K562 (cell line): ENCODE data around the gene SH3TC1.

Experiments
- DDX20 ChIP-seq: fragments of 450-650 bp; IDR thresholded peaks from 2 replicates; pipeline ENCODE4 v1.6.1; 2016; ENCODE audit warnings: missing genetic modification characterization, low read depth, mild to moderate bottlenecking, missing compliant biosample characterization, moderate library complexity
- GATAD2B ChIP-seq: fragments of 450-650 bp; IDR thresholded peaks from 2 replicates; pipeline ENCODE4 v1.6.1; 2017; ENCODE audit warnings: mild to moderate bottlenecking, borderline replicate concordance
- MAFK ChIP-seq: IDR thresholded peaks from 2 replicates; pipeline ENCODE4 v1.6.1; 2011; ENCODE audit warnings: low read length, improper control_type of control experiment
- RBM17 ChIP-seq: fragments of 200-400 bp; formaldehyde crosslinking; IDR thresholded peaks from 2 replicates; pipeline ENCODE4 v1.6.1; 2017; ENCODE audit warnings: low read depth, mild to moderate bottlenecking, low read length, borderline replicate concordance
- SRSF3 ChIP-seq: fragments of 200-400 bp; formaldehyde crosslinking; IDR thresholded peaks from 2 replicates; pipeline ENCODE4 v1.6.1; 2016; ENCODE audit warnings: mild to moderate bottlenecking, low read length, moderate library complexity; ENCODE audit not compliant: insufficient read depth
- TBL1XR1 ChIP-seq, 2 experiments: IDR thresholded peaks; 2 replicates each; pipeline ENCODE4 v1.6.1; 2012; ENCODE audit warnings: improper control_type of control experiment in 2 of 2, low read length in 2 of 2, mild to moderate bottlenecking in 1 of 2
- ZNF12 ChIP-seq: sonication (generic); formaldehyde crosslinking; IDR thresholded peaks from 2 replicates; pipeline ENCODE4 v1.4.0; 2020; ENCODE audit warnings: mild to moderate bottlenecking, missing genetic modification reagents
- ZNF431 ChIP-seq: sonication (generic); formaldehyde crosslinking; IDR thresholded peaks from 2 replicates; pipeline ENCODE4 v1.8.0; 2022; ENCODE audit warnings: mild to moderate bottlenecking, missing genetic modification reagents
- TF ChIP-seq, protein P1 (sequence below), 3 experiments: IDR thresholded peaks in 2 of 3; conservative IDR thresholded peaks in 1 of 3; 2 replicates each; pipeline ENCODE4 v1.5.1; 2011 to 2012; ENCODE audit warnings: low read length in 3 of 3, mild to moderate bottlenecking in 3 of 3, control low read depth in 2 of 3, improper control_type of control experiment in 1 of 3, inconsistent platforms in 1 of 3, low read depth in 1 of 3, mixed read lengths in 1 of 3, moderate library complexity in 1 of 3; ENCODE audit not compliant: insufficient read depth in 2 of 3
- TF ChIP-seq, protein P2 (sequence below), 2 experiments: fragments of 450-650 bp in 1 of 2; sonication (generic) in 1 of 2; formaldehyde crosslinking in 1 of 2; IDR thresholded peaks in 1 of 2; conservative IDR thresholded peaks in 1 of 2; 2 replicates each; pipeline versions ENCODE4 v1.6.1 to v1.8.1; 2016 to 2023; ENCODE audit warnings: mild to moderate bottlenecking in 2 of 2, moderate library complexity in 2 of 2, inconsistent platforms in 1 of 2, missing genetic modification reagents in 1 of 2
- TF ChIP-seq, protein P3 (sequence below): fragments of 200-800 bp; sonication (Bioruptor generic); IDR thresholded peaks from 2 replicates; pipeline ENCODE4 v1.6.1; 2017; ENCODE audit warnings: missing genetic modification characterization, missing compliant biosample characterization
- TF ChIP-seq, protein P4 (sequence below): fragments of 250-450 bp; sonication (Bioruptor Pico); IDR thresholded peaks from 2 replicates; pipeline ENCODE4 v1.8.0; 2021; ENCODE audit warnings: moderate library complexity, mild to moderate bottlenecking, inconsistent platforms

DNA sequence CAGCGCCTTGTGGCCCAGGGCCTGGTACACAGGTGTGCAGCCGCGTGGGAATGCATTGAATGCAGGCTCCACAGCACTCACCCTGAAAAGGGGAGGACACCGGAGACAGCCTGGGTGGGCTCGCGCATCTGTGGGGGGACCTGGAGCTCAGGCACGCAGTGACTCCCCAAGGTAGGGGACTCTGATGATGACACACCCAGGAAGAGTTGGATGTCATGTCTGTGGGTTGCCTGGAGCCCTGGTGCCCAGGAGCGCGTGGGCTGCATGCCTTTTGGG lies 37.8 kb downstream of the SH3TC1 start:
- TF ChIP-seq, protein P1, sequence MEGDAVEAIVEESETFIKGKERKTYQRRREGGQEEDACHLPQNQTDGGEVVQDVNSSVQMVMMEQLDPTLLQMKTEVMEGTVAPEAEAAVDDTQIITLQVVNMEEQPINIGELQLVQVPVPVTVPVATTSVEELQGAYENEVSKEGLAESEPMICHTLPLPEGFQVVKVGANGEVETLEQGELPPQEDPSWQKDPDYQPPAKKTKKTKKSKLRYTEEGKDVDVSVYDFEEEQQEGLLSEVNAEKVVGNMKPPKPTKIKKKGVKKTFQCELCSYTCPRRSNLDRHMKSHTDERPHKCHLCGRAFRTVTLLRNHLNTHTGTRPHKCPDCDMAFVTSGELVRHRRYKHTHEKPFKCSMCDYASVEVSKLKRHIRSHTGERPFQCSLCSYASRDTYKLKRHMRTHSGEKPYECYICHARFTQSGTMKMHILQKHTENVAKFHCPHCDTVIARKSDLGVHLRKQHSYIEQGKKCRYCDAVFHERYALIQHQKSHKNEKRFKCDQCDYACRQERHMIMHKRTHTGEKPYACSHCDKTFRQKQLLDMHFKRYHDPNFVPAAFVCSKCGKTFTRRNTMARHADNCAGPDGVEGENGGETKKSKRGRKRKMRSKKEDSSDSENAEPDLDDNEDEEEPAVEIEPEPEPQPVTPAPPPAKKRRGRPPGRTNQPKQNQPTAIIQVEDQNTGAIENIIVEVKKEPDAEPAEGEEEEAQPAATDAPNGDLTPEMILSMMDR (IDR thresholded peaks at IDR 0.05 in 2 of 3, conservative IDR thresholded peaks at IDR 0.05 in 1 of 3; ENCODE audit: insufficient read depth in 2 of 3, low read depth in 1 of 3, low read length in 3 of 3), result no peak
- TF ChIP-seq ZNF12 (CRISPR knock-in tag), result no peak
- TF ChIP-seq DDX20, result no peak
- TF ChIP-seq, protein P2, sequence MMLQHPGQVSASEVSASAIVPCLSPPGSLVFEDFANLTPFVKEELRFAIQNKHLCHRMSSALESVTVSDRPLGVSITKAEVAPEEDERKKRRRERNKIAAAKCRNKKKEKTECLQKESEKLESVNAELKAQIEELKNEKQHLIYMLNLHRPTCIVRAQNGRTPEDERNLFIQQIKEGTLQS (IDR thresholded peaks at IDR 0.05), result no peak
- TF ChIP-seq, protein P2 (CRISPR knock-in tag; conservative IDR thresholded peaks at IDR 0.05), result no peak
- TF ChIP-seq, protein P3, sequence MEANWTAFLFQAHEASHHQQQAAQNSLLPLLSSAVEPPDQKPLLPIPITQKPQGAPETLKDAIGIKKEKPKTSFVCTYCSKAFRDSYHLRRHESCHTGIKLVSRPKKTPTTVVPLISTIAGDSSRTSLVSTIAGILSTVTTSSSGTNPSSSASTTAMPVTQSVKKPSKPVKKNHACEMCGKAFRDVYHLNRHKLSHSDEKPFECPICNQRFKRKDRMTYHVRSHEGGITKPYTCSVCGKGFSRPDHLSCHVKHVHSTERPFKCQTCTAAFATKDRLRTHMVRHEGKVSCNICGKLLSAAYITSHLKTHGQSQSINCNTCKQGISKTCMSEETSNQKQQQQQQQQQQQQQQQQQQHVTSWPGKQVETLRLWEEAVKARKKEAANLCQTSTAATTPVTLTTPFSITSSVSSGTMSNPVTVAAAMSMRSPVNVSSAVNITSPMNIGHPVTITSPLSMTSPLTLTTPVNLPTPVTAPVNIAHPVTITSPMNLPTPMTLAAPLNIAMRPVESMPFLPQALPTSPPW, result no peak
- no peak for TF ChIP-seq TBL1XR1 (IDR thresholded peaks at IDR 0.05; ENCODE audit: low read length in 2 of 2)
- no peak for TF ChIP-seq ZNF431 (CRISPR knock-in tag)
- no peak for TF ChIP-seq SRSF3
- TF ChIP-seq GATAD2B, result no peak
- TF ChIP-seq RBM17, result no peak
- TF ChIP-seq, protein P4, sequence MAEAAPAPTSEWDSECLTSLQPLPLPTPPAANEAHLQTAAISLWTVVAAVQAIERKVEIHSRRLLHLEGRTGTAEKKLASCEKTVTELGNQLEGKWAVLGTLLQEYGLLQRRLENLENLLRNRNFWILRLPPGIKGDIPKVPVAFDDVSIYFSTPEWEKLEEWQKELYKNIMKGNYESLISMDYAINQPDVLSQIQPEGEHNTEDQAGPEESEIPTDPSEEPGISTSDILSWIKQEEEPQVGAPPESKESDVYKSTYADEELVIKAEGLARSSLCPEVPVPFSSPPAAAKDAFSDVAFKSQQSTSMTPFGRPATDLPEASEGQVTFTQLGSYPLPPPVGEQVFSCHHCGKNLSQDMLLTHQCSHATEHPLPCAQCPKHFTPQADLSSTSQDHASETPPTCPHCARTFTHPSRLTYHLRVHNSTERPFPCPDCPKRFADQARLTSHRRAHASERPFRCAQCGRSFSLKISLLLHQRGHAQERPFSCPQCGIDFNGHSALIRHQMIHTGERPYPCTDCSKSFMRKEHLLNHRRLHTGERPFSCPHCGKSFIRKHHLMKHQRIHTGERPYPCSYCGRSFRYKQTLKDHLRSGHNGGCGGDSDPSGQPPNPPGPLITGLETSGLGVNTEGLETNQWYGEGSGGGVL (CRISPR knock-in tag), result no peak
- TF ChIP-seq MAFK, result no peak
